Activated CD4-positive, alpha-beta memory T cell treated with anti-CD3 and anti-CD28 coated beads for 36 hours (primary cell): ENCODE measurements around the gene LIMS1. TPM values are rescaled to one million over a fixed set of nuclear protein-coding genes. Genes with fewer than 3 reads are reported as not detected.
"Not testable (repeated sequence)": the region's sequence is repeated elsewhere in the genome, so short reads cannot be mapped to it uniquely, and the experiment has no call there.

Experiments used
- CTCF ChIA-PET: fragments of 350-600 bp; sonication (Branson Sonifier 250); formaldehyde crosslinking; loops from one replicate; lab custom pipeline; 2021; ENCODE audit warnings: antibody characterized with exemption, inconsistent platforms; lab: Charles Lee
- POLR2A ChIA-PET: fragments of 350-600 bp; sonication (Branson Sonifier 250); formaldehyde crosslinking; loops from one replicate; lab custom pipeline; 2021; ENCODE audit warnings: antibody characterized with exemption; lab: Charles Lee
- DNase-seq: peaks from one replicate; pipeline ENCODE4 v3.0.0-alpha.2; 2020
- H3K27ac Mint-ChIP-seq: one replicate; pipeline ENCODE4 v1.8.0; 2021; ENCODE audit warnings: mixed read lengths
- H3K27me3 Mint-ChIP-seq: one replicate; pipeline ENCODE4 v1.8.0; 2021; ENCODE audit warnings: mixed read lengths
- H3K36me3 Mint-ChIP-seq: one replicate; pipeline ENCODE4 v1.8.0; 2021; ENCODE audit warnings: mixed read lengths
- H3K4me1 Mint-ChIP-seq: one replicate; pipeline ENCODE4 v1.8.0; 2021; ENCODE audit warnings: low read depth, mixed read lengths
- H3K4me3 Mint-ChIP-seq: one replicate; pipeline ENCODE4 v1.8.0; 2021; ENCODE audit warnings: mild to moderate bottlenecking, mixed read lengths
- H3K9me3 Mint-ChIP-seq: one replicate; pipeline ENCODE4 v1.8.0; 2021; ENCODE audit warnings: mixed read lengths
- intact Hi-C: fragments of 100-400 bp; cut with micrococcal nuclease; formaldehyde crosslinking; loops from one replicate; pipeline ENCODE4 v1.15.1; 2023
- total RNA-seq, 2 experiments: library from RNA; stranded (reverse); gene quantifications; one replicate each; pipeline ENCODE4 v1.2.3, GENCODE V29; 2021

LIMS1 gene
- total RNA-seq, 2 experiments from 2014 or later = 102 to 104 TPM

- no peaks in the 10 kb centered on the region for H3K9me3 Mint-ChIP-seq
- no peaks in the 10 kb centered on the region for H3K4me1 Mint-ChIP-seq
- H3K36me3 Mint-ChIP-seq = no peaks in the 10 kb centered on the region
- CTCF ChIA-PET = interaction anchor here (0.6 to 1.5 kb wide), 2 partner anchors 12 to 281 kb away, joined by 3 read pairs; no protein-coding TSS in a partner anchor
- H3K27me3 Mint-ChIP-seq = no peaks in the 10 kb centered on the region
- DNase-seq = no peak
- no peak overlapping the region for H3K27ac Mint-ChIP-seq
- intact Hi-C loops = no loop called here
- H3K4me3 Mint-ChIP-seq = no peak overlapping the region
- POLR2A ChIA-PET = no interaction called here
Measured at GRCh38 chr2:108553209-108553919, 19.1 kb downstream of the LIMS1 start.

DNA sequence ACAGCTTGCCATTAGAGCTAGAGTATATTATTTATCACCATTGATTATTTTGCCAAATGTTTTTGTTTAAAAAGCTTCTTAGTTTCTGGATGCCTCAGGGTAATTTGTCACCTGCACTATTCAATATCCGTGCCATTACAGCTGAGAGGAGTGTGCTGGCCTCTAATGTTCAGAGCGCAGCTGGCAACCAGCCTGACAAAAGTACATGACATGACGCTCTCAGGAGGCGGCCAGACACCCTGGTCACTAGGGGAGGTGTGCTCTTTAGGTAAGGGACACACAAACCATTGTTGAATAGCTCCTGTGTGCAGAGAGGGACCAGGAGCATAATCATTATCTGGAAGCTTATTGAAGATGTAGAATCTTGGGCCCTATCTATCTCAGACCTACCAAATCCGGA, 20.3 kb downstream of the LIMS1 start:
- intact Hi-C loops = no loop called here
- Mint-ChIP-seq H3K36me3 (no peaks in the 10 kb centered on the region), H3K27ac (no peak overlapping the region), H3K27me3 (no peaks in the 10 kb centered on the region), H3K4me3 (no peak overlapping the region), H3K4me1 (no peaks in the 10 kb centered on the region), H3K9me3 (no peaks in the 10 kb centered on the region)
- ChIA-PET POLR2A (no interaction called here), CTCF (interaction anchor here (0.6 kb wide), 1 partner anchor 280 kb away, joined by 3 read pairs; no protein-coding TSS in a partner anchor)
- no peak for DNase-seq

GRCh38 chr2:108555572-108555971, 21.3 kb downstream of the LIMS1 start:
- no peak overlapping the region for H3K4me3 Mint-ChIP-seq
- no peak overlapping the region for H3K27ac Mint-ChIP-seq
- no peaks in the 10 kb centered on the region for H3K36me3 Mint-ChIP-seq
- H3K27me3 Mint-ChIP-seq = no peaks in the 10 kb centered on the region
- no peaks in the 10 kb centered on the region for H3K9me3 Mint-ChIP-seq
- DNase-seq = no peak
- intact Hi-C loops = no loop called here
- ChIA-PET POLR2A (no interaction called here), CTCF (no interaction called here)
- H3K4me1 Mint-ChIP-seq = no peaks in the 10 kb centered on the region

GRCh38 chr2:108556581-108556980, 22.3 kb downstream of the LIMS1 start:
- intact Hi-C loops, H3K27me3 Mint-ChIP-seq, H3K36me3 Mint-ChIP-seq, H3K4me3 Mint-ChIP-seq, DNase-seq, CTCF ChIA-PET, H3K27ac Mint-ChIP-seq, H3K9me3 Mint-ChIP-seq, H3K4me1 Mint-ChIP-seq, POLR2A ChIA-PET: not testable (repeated sequence)

DNA sequence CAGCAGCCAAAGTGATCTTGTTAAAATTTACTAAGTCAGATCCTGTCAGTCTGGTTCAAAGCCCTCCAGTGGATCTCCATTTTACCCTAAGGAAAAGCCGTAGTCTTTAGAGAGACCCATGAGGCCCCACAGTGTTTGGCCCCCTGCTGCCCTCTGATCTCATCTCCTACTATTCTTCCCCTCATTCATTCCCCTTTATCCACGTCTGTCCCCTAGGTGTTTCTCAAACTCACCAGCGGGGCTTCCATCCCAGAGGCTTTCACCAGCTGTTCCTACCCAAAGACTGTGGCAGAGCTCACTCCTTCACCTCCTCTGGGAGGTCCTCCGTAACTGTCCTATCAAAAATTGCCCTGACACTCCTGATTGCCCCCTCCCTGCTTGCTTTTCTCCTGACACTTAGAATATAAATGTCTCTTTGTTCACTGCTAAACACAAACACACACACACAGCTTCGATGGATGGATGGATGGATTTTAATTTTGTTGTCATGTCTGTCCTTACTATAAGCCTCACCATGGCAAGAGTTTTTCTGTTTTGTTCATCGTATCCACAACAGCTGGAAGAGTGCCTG, 26.1 kb downstream of the LIMS1 start:
- H3K36me3 Mint-ChIP-seq = no peaks in the 10 kb centered on the region
- H3K9me3 Mint-ChIP-seq = no peaks in the 10 kb centered on the region
- no peak overlapping the region for H3K27ac Mint-ChIP-seq
- no peak overlapping the region for H3K4me3 Mint-ChIP-seq
- ChIA-PET CTCF (no interaction called here), POLR2A (no interaction called here)
- no peaks in the 10 kb centered on the region for H3K27me3 Mint-ChIP-seq
- DNase-seq = no peak
- intact Hi-C loops = no loop called here
- no peaks in the 10 kb centered on the region for H3K4me1 Mint-ChIP-seq

DNA sequence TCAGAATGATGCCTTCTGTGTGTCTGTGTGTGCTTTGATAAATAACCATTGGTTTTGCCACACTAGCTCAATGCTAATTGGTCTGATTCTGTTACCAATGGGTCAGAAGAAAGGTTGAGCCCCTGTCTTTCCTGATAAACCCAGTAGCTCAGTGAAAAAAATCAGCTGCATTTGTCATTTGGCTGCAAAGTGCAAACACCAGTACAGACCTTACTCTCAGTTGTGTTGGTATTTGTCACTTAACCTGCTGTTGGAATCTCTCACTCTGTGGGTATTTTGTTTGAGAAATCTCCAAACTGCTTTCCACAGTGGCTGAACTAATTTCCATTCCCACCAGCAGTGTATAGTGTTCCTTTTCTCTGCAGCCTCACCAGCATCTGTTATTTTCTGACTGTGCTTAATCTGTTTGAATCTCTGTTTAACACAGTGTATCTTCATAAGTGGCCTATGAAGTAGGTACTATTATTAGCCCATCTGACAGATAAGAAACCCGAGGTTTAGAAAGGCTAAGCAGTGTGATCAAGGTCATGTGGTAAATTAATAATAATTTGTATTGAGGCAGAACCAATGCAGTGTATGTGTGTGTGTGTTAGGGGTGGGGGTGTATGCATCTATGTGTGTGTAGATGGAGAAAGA, 26.7 kb downstream of the LIMS1 start:
- DNase-seq = no peak
- Mint-ChIP-seq H3K36me3 (no peaks in the 10 kb centered on the region), H3K9me3 (no peaks in the 10 kb centered on the region), H3K27me3 (no peaks in the 10 kb centered on the region), H3K4me1 (peaks cover 6% of the 10 kb centered on the region), H3K4me3 (no peak overlapping the region), H3K27ac (no peak overlapping the region)
- POLR2A ChIA-PET = no interaction called here
- CTCF ChIA-PET = no interaction called here
- intact Hi-C loops = no loop called here

- H3K4me1 Mint-ChIP-seq = peaks cover 12% of the 10 kb centered on the region
- no peak for DNase-seq
- no peaks in the 10 kb centered on the region for H3K36me3 Mint-ChIP-seq
- H3K9me3 Mint-ChIP-seq = no peaks in the 10 kb centered on the region
- no peak overlapping the region for H3K27ac Mint-ChIP-seq
- H3K27me3 Mint-ChIP-seq = no peaks in the 10 kb centered on the region
- ChIA-PET CTCF (no interaction called here), POLR2A (no interaction called here)
- no peak overlapping the region for H3K4me3 Mint-ChIP-seq
- intact Hi-C loops = no loop called here
Measured at GRCh38 chr2:108562274-108562673, 28.0 kb downstream of the LIMS1 start.

- ChIA-PET CTCF (no interaction called here), POLR2A (no interaction called here)
- Mint-ChIP-seq H3K4me3 (no peak overlapping the region), H3K36me3 (no peaks in the 10 kb centered on the region), H3K27me3 (no peaks in the 10 kb centered on the region), H3K9me3 (no peaks in the 10 kb centered on the region), H3K27ac (no peak overlapping the region), H3K4me1 (peaks cover 12% of the 10 kb centered on the region)
- intact Hi-C loops = no loop called here
- no peak for DNase-seq
Measured at GRCh38 chr2:108564510-108564909, 30.2 kb downstream of the LIMS1 start.

DNA sequence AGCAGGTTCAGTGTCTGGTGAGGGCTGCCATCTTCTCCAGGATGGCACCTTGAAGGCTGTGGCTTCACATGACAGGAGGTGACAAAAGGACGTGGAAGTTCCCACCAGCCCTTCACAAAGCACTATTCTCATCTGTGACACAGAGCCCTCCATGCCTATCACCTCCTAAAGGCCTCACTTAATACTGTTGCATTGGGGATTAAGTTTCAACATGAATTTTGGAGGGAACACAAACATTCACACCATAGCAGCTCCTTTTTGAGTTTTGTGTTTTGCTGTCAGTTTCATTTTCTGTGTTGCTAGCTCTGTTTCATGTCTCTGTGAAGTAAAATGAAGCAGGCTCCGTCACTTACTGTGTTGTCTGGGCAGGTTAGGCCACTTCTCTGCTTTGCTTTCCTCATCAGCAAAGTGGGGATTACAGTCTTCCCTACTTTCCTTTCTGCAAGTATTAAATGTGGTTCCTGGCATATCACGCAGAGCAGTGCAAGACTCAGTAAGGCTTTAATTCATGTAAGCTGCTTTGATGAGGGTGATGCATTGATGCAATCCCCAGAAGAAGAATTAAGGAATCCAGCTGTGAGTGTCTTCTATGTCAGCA, 31.6 kb downstream of the LIMS1 start:
- H3K27ac Mint-ChIP-seq = peak overlapping the region; percentile 48
- peak; percentile 34 for DNase-seq
- POLR2A ChIA-PET = interaction anchor here (1.0 kb wide), 1 partner anchor 32 kb away, joined by 4 read pairs; the partner anchor contains the start of gene LIMS1

DNA sequence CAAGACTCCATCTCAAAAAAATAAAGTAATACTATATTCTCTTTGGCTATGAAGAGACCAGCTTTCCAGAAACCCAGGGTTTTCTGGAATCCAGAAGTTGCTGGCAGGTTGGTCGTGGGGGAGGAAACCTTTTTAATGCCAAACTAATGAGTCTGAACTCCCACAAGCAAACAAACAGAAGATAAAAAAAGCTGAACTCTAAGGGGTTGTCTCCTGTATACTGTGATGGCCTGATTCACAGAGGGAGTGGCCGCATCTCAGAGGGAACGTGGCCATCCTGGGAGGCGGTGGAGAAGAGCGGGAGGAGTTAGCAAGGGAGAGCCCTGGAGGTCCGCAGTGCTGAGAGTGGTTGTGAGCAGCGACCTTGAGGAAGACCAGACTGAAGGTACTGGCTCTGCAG, 36.1 kb downstream of the LIMS1 start:
- intact Hi-C loops = no loop called here
- POLR2A ChIA-PET = no interaction called here
- CTCF ChIA-PET = no interaction called here
- Mint-ChIP-seq H3K4me1 (peaks cover 30% of the 10 kb centered on the region), H3K36me3 (no peaks in the 10 kb centered on the region), H3K9me3 (no peaks in the 10 kb centered on the region), H3K4me3 (no peak overlapping the region), H3K27ac (no peak overlapping the region), H3K27me3 (no peaks in the 10 kb centered on the region)
- DNase-seq = no peak

More for the DNA sequence above, 31.6 kb downstream of the LIMS1 start:
- peaks cover 12% of the 10 kb centered on the region for H3K4me1 Mint-ChIP-seq
- H3K36me3 Mint-ChIP-seq = no peaks in the 10 kb centered on the region
- no peak overlapping the region for H3K4me3 Mint-ChIP-seq
- CTCF ChIA-PET = interaction anchor here (1.0 to 1.2 kb wide), 4 partner anchors 11 to 31 kb away, joined by 3 to 4 read pairs (median 3); no protein-coding TSS in a partner anchor
- H3K9me3 Mint-ChIP-seq = no peaks in the 10 kb centered on the region
- H3K27me3 Mint-ChIP-seq = no peaks in the 10 kb centered on the region
- intact Hi-C loops = no loop called here

GRCh38 chr2:108571286-108571685, 37.0 kb downstream of the LIMS1 start:
- Mint-ChIP-seq H3K4me3 (no peak overlapping the region), H3K36me3 (no peaks in the 10 kb centered on the region), H3K27ac (no peak overlapping the region), H3K9me3 (no peaks in the 10 kb centered on the region), H3K27me3 (no peaks in the 10 kb centered on the region), H3K4me1 (peaks cover 25% of the 10 kb centered on the region)
- POLR2A ChIA-PET = no interaction called here
- DNase-seq = no peak
- CTCF ChIA-PET = interaction anchor here (1.1 kb wide), 1 partner anchor 13 kb away, joined by 4 read pairs; no protein-coding TSS in a partner anchor
- intact Hi-C loops = no loop called here

GRCh38 chr2:108573061-108573460, 38.8 kb downstream of the LIMS1 start:
- CTCF ChIA-PET = interaction anchor here (1.2 kb wide), 1 partner anchor 11 kb away, joined by 3 read pairs; no protein-coding TSS in a partner anchor
- peaks cover 20% of the 10 kb centered on the region for H3K4me1 Mint-ChIP-seq

More at GRCh38 chr2:108573061-108573460, 38.8 kb downstream of the LIMS1 start:
- H3K4me3 Mint-ChIP-seq = no peak overlapping the region
- intact Hi-C loops = no loop called here
- H3K27me3 Mint-ChIP-seq = no peaks in the 10 kb centered on the region
- no peaks in the 10 kb centered on the region for H3K9me3 Mint-ChIP-seq
- no peak for DNase-seq
- H3K36me3 Mint-ChIP-seq = no peaks in the 10 kb centered on the region
- no peak overlapping the region for H3K27ac Mint-ChIP-seq
- POLR2A ChIA-PET = no interaction called here
